Limb (tissue), 2 donors: ENCODE measurements around the gene IKZF2.

Source experiments
- DNase-seq, 2 donors: peaks; one replicate each; pipeline ENCODE4 v3.0.0-alpha.2; 2016; ENCODE audit errors: extremely low spot score in 2 of 2

IKZF2 gene

GRCh38 chr2:212959471-212960117 is 191.8 kb downstream of the IKZF2 start:
- DNase-seq = no peak

DNA sequence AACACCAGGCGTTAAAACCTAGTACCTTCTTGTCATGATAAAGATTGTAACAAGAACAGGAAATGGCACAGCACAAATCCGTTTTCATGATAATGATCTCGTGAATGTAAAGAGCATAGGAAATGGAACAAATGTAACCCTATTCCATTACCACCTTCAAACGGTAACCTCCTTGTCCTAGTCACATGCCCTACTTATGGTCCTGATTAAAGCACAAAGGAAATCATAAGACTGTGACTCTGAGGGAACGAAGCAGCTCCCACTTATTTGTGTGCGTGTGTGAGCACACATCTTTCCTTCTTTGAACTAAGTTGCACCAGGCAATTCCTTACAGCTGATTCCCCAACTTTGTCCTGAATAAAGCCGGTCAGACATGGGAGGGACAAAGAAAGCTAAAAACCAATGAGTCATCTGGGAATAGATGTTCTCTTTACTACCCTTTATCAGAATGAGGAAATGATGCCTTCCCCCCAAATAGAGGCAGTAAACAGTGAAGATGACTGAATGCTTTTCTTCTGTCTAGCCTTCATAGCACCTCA is 192.6 kb downstream of the IKZF2 start:
- no peak for DNase-seq

- no peak for DNase-seq
Measured at GRCh38 chr2:212958133-212958532, 193.3 kb downstream of the IKZF2 start.

DNA sequence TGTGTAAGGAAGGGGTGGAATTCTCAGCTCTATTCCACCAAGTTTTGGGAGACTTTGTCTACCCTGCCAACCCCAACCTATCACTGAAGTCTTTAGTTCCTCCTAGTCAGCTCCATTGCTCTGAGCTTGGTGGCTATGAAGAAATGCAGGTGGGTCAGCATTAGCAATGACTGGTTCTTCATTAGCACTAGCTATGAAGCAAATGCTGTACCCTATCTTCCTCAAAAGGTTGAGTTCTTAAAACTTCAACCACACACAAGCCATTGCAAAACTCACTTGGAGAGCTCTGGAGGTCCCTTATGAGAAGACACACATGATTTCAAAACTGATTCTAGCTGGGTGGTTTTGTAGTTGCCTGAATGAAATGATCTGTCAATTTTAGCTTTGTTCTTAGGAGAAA is 193.8 kb downstream of the IKZF2 start:
- DNase-seq = no peak

GRCh38 chr2:212956665-212957607 is 194.5 kb downstream of the IKZF2 start:
- no peak for DNase-seq

DNA sequence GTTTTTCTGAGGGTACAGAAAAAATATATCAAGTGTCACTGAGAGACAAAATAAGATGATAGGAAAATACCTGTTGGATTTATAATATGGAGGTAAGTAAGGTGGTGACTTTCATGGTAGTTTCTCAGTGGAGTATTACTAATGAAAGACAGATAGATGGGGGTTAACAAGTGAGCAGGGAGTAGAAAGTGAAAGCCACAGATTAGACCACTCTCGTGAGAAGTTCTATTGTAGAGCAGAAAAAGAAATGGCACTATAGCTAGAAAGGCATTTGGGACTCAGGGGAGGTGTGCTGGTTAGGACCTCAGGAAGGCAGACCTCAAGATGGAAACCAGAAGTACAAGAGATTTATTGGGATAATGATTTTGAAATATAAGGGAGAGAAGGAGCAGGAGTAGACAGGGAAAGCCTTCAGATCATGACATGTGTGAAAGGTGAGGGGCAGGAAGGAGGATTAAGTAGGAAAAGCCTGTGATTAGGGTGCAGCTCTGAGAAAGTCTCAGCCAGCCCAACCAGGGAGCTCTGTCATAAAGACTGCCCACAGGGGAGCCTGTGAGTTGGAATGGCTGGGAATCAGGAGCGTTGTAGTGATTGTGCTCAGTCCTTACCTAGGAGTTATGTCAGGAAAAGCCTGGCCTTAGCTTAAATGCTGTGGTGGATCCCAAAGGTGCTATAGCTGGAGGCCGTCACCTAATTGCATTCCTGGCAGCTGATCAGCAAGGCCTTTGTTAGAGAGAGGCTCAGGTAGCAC is 198.1 kb downstream of the IKZF2 start:
- no peak for DNase-seq

GRCh38 chr2:212949786-212950185 is 201.6 kb downstream of the IKZF2 start:
- no peak for DNase-seq
